ENCODE measurements around the gene MAPK11. TPM values are rescaled to one million over a fixed set of nuclear protein-coding genes. Genes with fewer than 3 reads are reported as not detected.
A peak's percentile ranks its signal among the peaks of the same experiment; 100 is the strongest.

MAPK11 gene
- total RNA-seq, 4 donors from 2014 or later: 2.4 to 5.7 (median 3.5) TPM

DNA sequence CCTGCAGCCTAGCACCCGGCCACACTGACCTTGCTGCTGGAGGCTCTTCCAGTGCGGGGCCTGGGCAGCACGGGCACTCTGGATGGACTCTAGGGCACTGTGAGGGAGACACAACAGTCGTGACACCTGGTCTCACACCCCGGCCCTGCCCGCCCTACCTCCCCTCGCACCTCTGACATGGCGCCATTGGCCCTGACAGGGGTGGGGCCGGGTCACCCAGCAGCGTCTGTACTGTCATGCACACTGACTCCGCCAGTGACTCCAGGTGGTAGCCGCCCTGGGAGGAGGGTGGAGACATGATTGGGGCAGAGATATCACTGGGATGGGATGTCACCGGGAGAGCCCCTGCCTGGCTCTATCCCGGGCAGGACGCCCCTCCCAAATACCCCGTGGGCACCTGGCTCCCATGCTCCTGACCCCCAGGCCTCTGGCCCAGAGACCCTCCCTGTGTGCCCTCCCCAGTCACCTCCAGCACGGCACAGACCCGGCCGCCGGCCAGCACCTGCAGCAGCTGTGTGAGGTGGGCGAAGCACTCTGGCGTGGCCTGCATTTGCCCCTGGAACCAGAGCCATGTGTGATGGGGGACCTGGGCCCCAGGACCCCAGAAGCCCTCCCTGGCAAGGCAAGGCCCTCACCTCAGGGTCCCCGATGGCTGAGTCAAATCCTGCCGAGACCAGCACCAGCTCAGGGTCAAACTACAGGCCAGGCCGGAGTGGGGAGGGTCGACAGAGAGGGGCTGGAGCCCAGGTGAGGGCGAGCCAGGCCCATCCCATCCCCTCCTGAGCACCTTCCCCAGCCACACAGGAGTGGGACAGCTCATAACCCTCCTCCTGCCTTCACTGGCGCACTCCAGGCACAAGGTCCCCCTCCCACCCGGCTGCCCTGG, 21.7 kb downstream of the MAPK11 start:
- Histone ChIP-seq H3K9me3 (no peaks in the 10 kb centered on the region), H3K36me3 (peaks cover 0 to 25% (median 8%) of the 10 kb centered on the region in 3 donors), H3K4me1 (peaks cover 37 to 84% (median 40%) of the 10 kb centered on the region in 3 donors), H3K4me3 (no peak overlapping the region), H3K27me3 (no peaks in the 10 kb centered on the region), H3K27ac (no peak overlapping the region)
- TF ChIP-seq CTCF (IDR thresholded peaks at IDR 0.05): no peak
- TF ChIP-seq POLR2A (IDR thresholded peaks at IDR 0.05): no peak
- 60 to 75% methylated on average over 1 to 11 of the region's 29 CpGs for whole genome bisulfite sequencing, 2 donors
- no peak for DNase-seq
- intact Hi-C loops (cut with DNase I): loop anchor here (5.0 kb wide), 1 partner anchor 94 kb away; the partner anchor contains the start of gene PPP6R2

DNA sequence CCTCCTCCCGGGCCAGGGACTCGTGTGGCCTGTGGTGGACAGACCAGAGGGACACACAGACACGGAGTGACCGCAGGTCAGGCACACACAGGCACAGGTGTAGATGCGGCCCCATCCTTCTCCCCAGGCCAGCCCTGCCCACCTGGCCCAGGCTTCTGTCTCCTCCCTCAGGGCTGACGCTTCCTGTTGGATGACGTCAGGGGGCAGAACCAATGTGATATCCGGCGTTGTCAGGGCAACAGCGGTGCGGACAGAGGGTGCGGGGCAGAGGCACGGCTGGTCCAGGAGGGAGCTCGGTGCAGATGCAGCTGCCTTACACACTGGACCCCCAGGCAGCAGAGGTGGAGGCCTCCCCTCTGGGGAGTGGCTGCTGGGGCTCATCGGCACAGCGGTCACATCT, 22.4 kb downstream of the MAPK11 start:
- Histone ChIP-seq H3K27ac (peak overlapping the region in 1 of 4 donors; percentile 46), H3K4me1 (peaks cover 41 to 91% (median 47%) of the 10 kb centered on the region in 3 donors)
- intact Hi-C loops (cut with DNase I): loop anchor here (5.0 kb wide), 1 partner anchor 95 kb away; the partner anchor contains the start of gene PPP6R2

DNA sequence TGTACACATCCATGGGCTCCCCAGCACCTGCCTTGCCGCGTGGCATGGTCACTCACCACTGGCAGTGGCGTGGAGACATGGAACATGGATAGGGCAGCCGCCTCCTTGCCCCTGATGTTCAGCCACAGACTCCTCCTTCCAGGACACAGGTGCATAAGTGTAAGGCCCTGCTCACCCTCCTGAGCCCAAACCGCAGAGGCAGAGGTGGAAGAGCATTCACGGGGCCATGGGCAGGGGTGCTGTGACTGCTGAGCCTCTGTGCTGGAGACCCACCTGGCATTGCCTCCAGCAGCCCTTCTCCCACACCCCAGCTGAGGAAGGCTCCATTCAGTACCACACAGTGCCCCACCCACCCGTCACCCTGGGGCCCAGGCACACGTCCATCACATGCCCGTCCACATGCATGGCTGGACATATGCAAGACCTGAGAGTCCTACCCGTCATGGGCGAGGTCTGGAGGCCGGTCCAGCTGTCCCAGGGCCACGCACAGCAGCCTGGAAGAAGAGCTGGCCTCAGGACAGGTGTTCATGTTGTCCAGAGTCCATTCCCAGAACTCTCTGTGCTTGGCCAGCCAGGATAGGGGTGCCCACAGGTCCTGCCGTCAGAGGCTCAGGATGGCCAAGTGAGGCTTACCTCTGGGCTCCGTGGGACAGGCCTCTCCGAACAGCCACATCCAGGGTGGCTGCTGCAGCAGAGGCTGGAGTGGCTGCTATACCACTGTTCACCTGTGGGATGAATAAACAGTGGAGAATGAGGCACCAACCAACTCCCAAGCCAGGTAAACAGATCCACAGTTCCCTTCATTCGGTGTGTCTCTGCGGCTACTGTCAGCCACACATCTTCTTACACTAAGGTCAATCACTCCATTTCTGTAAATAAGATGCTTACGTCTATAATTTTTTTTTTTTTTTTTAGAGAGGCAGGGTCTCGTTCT, 23.7 kb downstream of the MAPK11 start:
- WGBS, 2 donors: 87 to 91% methylated on average over 4 to 8 of the region's 20 CpGs
- Histone ChIP-seq H3K27ac (peak overlapping the region; percentile 22 to 98 (median 92)), H3K36me3 (peaks cover 0 to 25% (median 8%) of the 10 kb centered on the region in 3 donors), H3K9me3 (no peaks in the 10 kb centered on the region), H3K4me1 (peaks cover 41 to 93% (median 56%) of the 10 kb centered on the region in 3 donors), H3K27me3 (no peaks in the 10 kb centered on the region), H3K4me3 (no peak overlapping the region)
- TF ChIP-seq POLR2A (IDR thresholded peaks at IDR 0.05) (no peak), CTCF (IDR thresholded peaks at IDR 0.05) (peak in 2 of 6 experiments; percentile 21 to 40)
- intact Hi-C loops (cut with DNase I): loop anchor here (5.0 kb wide), 1 partner anchor 96 kb away; the partner anchor contains the start of gene PPP6R2
- DNase-seq: no peak

More for the DNA sequence above, 22.4 kb downstream of the MAPK11 start:
- 29 to 53% methylated on average over 7 to 14 of the region's 16 CpGs for WGBS, 2 donors
- Histone ChIP-seq H3K36me3 (peaks cover 0 to 25% (median 8%) of the 10 kb centered on the region in 3 donors), H3K27me3 (no peaks in the 10 kb centered on the region), H3K4me3 (no peak overlapping the region), H3K9me3 (no peaks in the 10 kb centered on the region)
- no peak for TF ChIP-seq CTCF (IDR thresholded peaks at IDR 0.05)
- TF ChIP-seq POLR2A (IDR thresholded peaks at IDR 0.05): no peak
- DNase-seq: no peak

DNA sequence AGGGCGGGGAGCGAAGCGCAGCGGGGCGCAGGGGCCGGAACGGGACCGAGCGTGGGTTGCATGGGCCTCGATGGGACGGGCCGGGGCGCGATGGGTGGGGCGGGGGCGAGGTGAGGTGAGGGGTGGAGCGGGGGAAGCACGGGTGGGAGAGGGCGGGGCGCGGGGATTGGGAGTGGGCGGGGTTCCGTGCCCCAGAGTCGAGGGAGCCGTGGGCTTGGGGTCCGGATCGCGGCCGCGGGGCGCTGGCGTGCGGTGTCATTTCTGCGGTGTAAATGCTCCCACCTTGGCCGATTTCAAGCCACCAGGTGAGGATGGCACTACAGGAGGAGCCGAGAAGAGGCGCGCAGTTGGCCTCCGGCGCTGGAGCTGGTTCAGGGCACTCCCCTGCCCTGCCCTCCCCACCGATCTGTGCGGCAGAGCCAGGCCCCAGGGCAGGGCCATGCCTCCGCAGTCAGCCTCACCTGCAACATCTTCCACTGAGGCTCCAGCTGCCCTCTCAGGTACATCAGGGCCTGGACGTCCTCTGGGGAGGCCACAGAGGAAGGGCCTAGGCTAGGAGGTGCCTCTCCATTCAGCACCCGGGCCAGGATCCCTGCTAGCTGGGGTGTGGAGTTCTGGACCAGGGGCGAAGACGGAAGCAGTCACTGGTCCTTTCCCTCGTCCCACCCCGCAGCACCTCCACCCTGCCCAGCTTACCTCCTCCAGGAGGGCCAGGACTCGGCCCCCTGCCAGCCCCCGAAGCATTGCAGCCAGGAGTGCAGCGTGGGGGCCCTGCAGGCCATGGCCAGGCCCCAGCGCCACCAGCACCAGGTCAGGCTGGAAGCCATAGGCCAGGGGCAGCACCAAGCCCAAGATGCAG, 24.7 kb downstream of the MAPK11 start:
- intact Hi-C loops (cut with DNase I): loop anchor here (5.0 kb wide), 1 partner anchor 97 kb away; the partner anchor contains the start of gene PPP6R2

More for the DNA sequence above, 24.7 kb downstream of the MAPK11 start:
- peaks cover 38 to 93% (median 59%) of the 10 kb centered on the region in 3 donors for H3K4me1 ChIP-seq
- no peaks in the 10 kb centered on the region for H3K27me3 ChIP-seq
- peaks cover 0 to 28% (median 8%) of the 10 kb centered on the region in 3 donors for H3K36me3 ChIP-seq
- peak overlapping the region; percentile 69 to 97 (median 86) for H3K4me3 ChIP-seq
- WGBS, 2 donors: 0% methylated on average over 1 to 12 of the region's 53 CpGs
- TF ChIP-seq CTCF (IDR thresholded peaks at IDR 0.05) (no peak), POLR2A (IDR thresholded peaks at IDR 0.05) (no peak)
- no peak for DNase-seq
- no peaks in the 10 kb centered on the region for H3K9me3 ChIP-seq
- peak overlapping the region; percentile 90 to 98 (median 96) for H3K27ac ChIP-seq

Data from esophagus squamous epithelium (tissue), 5 donors.